Stimulated activated naive CD8-positive, alpha-beta T cell treated with anti-CD3 and anti-CD28 coated beads, Interleukin-15, amount 100 ng/mL, for 72 hours (primary cell): ENCODE data around the gene ABRACL.
"Not testable (repeated sequence)": the region's sequence is repeated elsewhere in the genome, so short reads cannot be mapped to it uniquely, and the experiment has no call there.

ENCODE experiments used
- ATAC-seq: fragments of 150-1000 bp; cut with Tn5 transposase; 2 replicates; pipeline ENCODE4 v1.10.0; 2021; ENCODE audit warnings: mild to moderate bottlenecking, moderate library complexity
- DNase-seq, 2 donors: peaks; one replicate each; pipeline ENCODE4 v3.0.0; 2021 to 2022
- H3K27ac Mint-ChIP-seq, 2 donors: one replicate each; pipeline ENCODE4 v1.8.0; 2022; ENCODE audit warnings: mild to moderate bottlenecking in 2 of 2, mixed read lengths in 2 of 2, moderate library complexity in 2 of 2
- H3K27me3 Mint-ChIP-seq: one replicate; pipeline ENCODE4 v1.8.0; 2022; ENCODE audit warnings: mixed read lengths
- H3K4me1 Mint-ChIP-seq: one replicate; pipeline ENCODE4 v1.8.0; 2022; ENCODE audit warnings: mild to moderate bottlenecking, mixed read lengths
- H3K4me3 Mint-ChIP-seq, 2 donors: one replicate each; pipeline ENCODE4 v1.8.0; 2022; ENCODE audit warnings: mild to moderate bottlenecking in 2 of 2, mixed read lengths in 2 of 2, moderate library complexity in 1 of 2
- H3K9me3 Mint-ChIP-seq, 2 donors: one replicate each; pipeline ENCODE4 v1.8.0; 2022; ENCODE audit warnings: mixed read lengths in 2 of 2

The ABRACL gene

GRCh38 chr6:138999949-139000725, 28.4 kb upstream of the ABRACL start:
- ATAC-seq (no peak), DNase-seq (no peak)
- H3K4me3 Mint-ChIP-seq = no peak overlapping the region

GRCh38 chr6:139003751-139004150, 24.8 kb upstream of the ABRACL start:
- no peak overlapping the region for H3K4me3 Mint-ChIP-seq
- no peaks in the 10 kb centered on the region for H3K9me3 Mint-ChIP-seq
- H3K27ac Mint-ChIP-seq = no peak overlapping the region
- no peaks in the 10 kb centered on the region for H3K27me3 Mint-ChIP-seq
- DNase-seq (no peak), ATAC-seq (no peak)
- H3K4me1 Mint-ChIP-seq = no peaks in the 10 kb centered on the region

More at GRCh38 chr6:138999949-139000725, 28.4 kb upstream of the ABRACL start:
- Mint-ChIP-seq H3K27me3 (no peaks in the 10 kb centered on the region), H3K4me1 (no peaks in the 10 kb centered on the region), H3K9me3 (no peaks in the 10 kb centered on the region), H3K27ac (no peak overlapping the region)

- no peak overlapping the region for H3K4me3 Mint-ChIP-seq
- H3K27ac Mint-ChIP-seq = no peak overlapping the region
- no peaks in the 10 kb centered on the region for H3K9me3 Mint-ChIP-seq
- ATAC-seq (no peak), DNase-seq (no peak)
- no peaks in the 10 kb centered on the region for H3K27me3 Mint-ChIP-seq
- H3K4me1 Mint-ChIP-seq = no peaks in the 10 kb centered on the region
These were observed 22.1 kb upstream of the ABRACL start for GRCh38 chr6:139006477-139006876.

GRCh38 chr6:139007428-139007827, 21.1 kb upstream of the ABRACL start:
- ATAC-seq = no peak
- H3K4me1 Mint-ChIP-seq = no peaks in the 10 kb centered on the region
- no peak overlapping the region for H3K4me3 Mint-ChIP-seq
- H3K27me3 Mint-ChIP-seq = no peaks in the 10 kb centered on the region
- no peak overlapping the region for H3K27ac Mint-ChIP-seq
- no peaks in the 10 kb centered on the region for H3K9me3 Mint-ChIP-seq
- no peak for DNase-seq

GRCh38 chr6:139008117-139008516, 20.4 kb upstream of the ABRACL start:
- ATAC-seq = no peak

GRCh38 chr6:139010674-139011073, 17.9 kb upstream of the ABRACL start:
- ATAC-seq = no peak
- Mint-ChIP-seq H3K9me3 (no peaks in the 10 kb centered on the region), H3K27ac (no peak overlapping the region), H3K4me3 (no peak overlapping the region), H3K27me3 (peaks cover 9% of the 10 kb centered on the region), H3K4me1 (no peaks in the 10 kb centered on the region)
- no peak for DNase-seq

More at GRCh38 chr6:139008117-139008516, 20.4 kb upstream of the ABRACL start:
- Mint-ChIP-seq H3K27ac (no peak overlapping the region), H3K4me1 (no peaks in the 10 kb centered on the region), H3K27me3 (no peaks in the 10 kb centered on the region), H3K9me3 (no peaks in the 10 kb centered on the region), H3K4me3 (no peak overlapping the region)
- no peak for DNase-seq

GRCh38 chr6:139011980-139012379, 16.6 kb upstream of the ABRACL start:
- no peak overlapping the region for H3K4me3 Mint-ChIP-seq
- H3K27me3 Mint-ChIP-seq = peaks cover 9% of the 10 kb centered on the region
- no peak for DNase-seq
- H3K4me1 Mint-ChIP-seq = no peaks in the 10 kb centered on the region
- no peak for ATAC-seq
- H3K9me3 Mint-ChIP-seq = no peaks in the 10 kb centered on the region
- H3K27ac Mint-ChIP-seq = no peak overlapping the region

- no peaks in the 10 kb centered on the region for H3K4me1 Mint-ChIP-seq
- no peak overlapping the region for H3K27ac Mint-ChIP-seq
- no peaks in the 10 kb centered on the region for H3K9me3 Mint-ChIP-seq
- no peak overlapping the region for H3K4me3 Mint-ChIP-seq
- no peak for ATAC-seq
- DNase-seq = no peak
- H3K27me3 Mint-ChIP-seq = peaks cover 9% of the 10 kb centered on the region
These were observed 15.3 kb upstream of the ABRACL start for GRCh38 chr6:139013185-139013800.

GRCh38 chr6:139014945-139015344, 13.6 kb upstream of the ABRACL start:
- Mint-ChIP-seq H3K27me3 (peaks cover 9% of the 10 kb centered on the region), H3K27ac (no peak overlapping the region), H3K9me3 (no peaks in the 10 kb centered on the region), H3K4me3 (no peak overlapping the region), H3K4me1 (no peaks in the 10 kb centered on the region)
- DNase-seq (no peak), ATAC-seq (no peak)

GRCh38 chr6:139016337-139017213, 12.0 kb upstream of the ABRACL start:
- Mint-ChIP-seq H3K9me3 (no peaks in the 10 kb centered on the region), H3K4me3 (no peak overlapping the region), H3K4me1 (no peaks in the 10 kb centered on the region), H3K27ac (no peak overlapping the region), H3K27me3 (peaks cover 9% of the 10 kb centered on the region)
- no peak for DNase-seq
- no peak for ATAC-seq

- DNase-seq (no peak), ATAC-seq (no peak)
- Mint-ChIP-seq H3K9me3 (no peaks in the 10 kb centered on the region), H3K4me1 (no peaks in the 10 kb centered on the region), H3K27me3 (peaks cover 9% of the 10 kb centered on the region), H3K27ac (no peak overlapping the region), H3K4me3 (no peak overlapping the region)
These were observed 11.3 kb upstream of the ABRACL start for GRCh38 chr6:139017227-139017626.

GRCh38 chr6:139019722-139020121, 8.8 kb upstream of the ABRACL start:
- no peak for ATAC-seq
- H3K27me3 Mint-ChIP-seq = no peaks in the 10 kb centered on the region
- no peak for DNase-seq
- H3K27ac Mint-ChIP-seq = no peak overlapping the region
- no peak overlapping the region for H3K4me3 Mint-ChIP-seq
- no peaks in the 10 kb centered on the region for H3K9me3 Mint-ChIP-seq
- no peaks in the 10 kb centered on the region for H3K4me1 Mint-ChIP-seq

GRCh38 chr6:139020689-139021088, 7.9 kb upstream of the ABRACL start:
- no peaks in the 10 kb centered on the region for H3K4me1 Mint-ChIP-seq
- no peak overlapping the region for H3K4me3 Mint-ChIP-seq
- no peak for DNase-seq
- no peak overlapping the region for H3K27ac Mint-ChIP-seq
- no peak for ATAC-seq
- no peaks in the 10 kb centered on the region for H3K9me3 Mint-ChIP-seq
- H3K27me3 Mint-ChIP-seq = no peaks in the 10 kb centered on the region

GRCh38 chr6:139025416-139025815, 3.1 kb upstream of the ABRACL start:
- not testable (repeated sequence) for H3K27ac Mint-ChIP-seq, H3K9me3 Mint-ChIP-seq, ATAC-seq, H3K4me3 Mint-ChIP-seq, H3K27me3 Mint-ChIP-seq, H3K4me1 Mint-ChIP-seq, DNase-seq

GRCh38 chr6:139027620-139028182, 844 bp upstream of the ABRACL start:
- H3K9me3 Mint-ChIP-seq = no peaks in the 10 kb centered on the region
- peak; percentile 77 for ATAC-seq
- peak overlapping the region in 1 of 2 donors; percentile 91 for H3K4me3 Mint-ChIP-seq
- H3K27ac Mint-ChIP-seq = peak overlapping the region; percentile 98 to 100
- peaks cover 14% of the 10 kb centered on the region for H3K4me1 Mint-ChIP-seq
- peak; percentile 61 to 71 for DNase-seq
- no peaks in the 10 kb centered on the region for H3K27me3 Mint-ChIP-seq
